ENCODE results near the gene KIF2C.
"Not testable (repeated sequence)": the region's sequence is repeated elsewhere in the genome, so short reads cannot be mapped to it uniquely, and the experiment has no call there.

The KIF2C gene

GRCh38 chr1:44812822-44813543 lies 73.3 kb downstream of the KIF2C start:
- no peak for DNase-seq (ENCODE audit: low read depth in 2 of 2)

- not testable (repeated sequence) for DNase-seq (ENCODE audit: low read depth in 2 of 2)
Measured at GRCh38 chr1:44815926-44816325, 76.3 kb downstream of the KIF2C start.

GRCh38 chr1:44817307-44817706 lies 77.7 kb downstream of the KIF2C start:
- DNase-seq (ENCODE audit: low read depth in 2 of 2): no peak
